Chondrocyte (in vitro differentiated cells): ENCODE results near the gene LPP. TPM values are rescaled to one million over a fixed set of nuclear protein-coding genes. Genes with fewer than 3 reads are reported as not detected.
A peak's percentile ranks its signal among the peaks of the same experiment; 100 is the strongest.

Experiments used
- DNase-seq: peaks from one replicate; pipeline ENCODE4 v3.0.0; 2021; ENCODE audit warnings: mixed read lengths, low spot score
- H3K27ac Mint-ChIP-seq: one replicate; pipeline ENCODE4 v1.8.0; 2021; ENCODE audit warnings: mild to moderate bottlenecking, moderate library complexity, mixed read lengths; ENCODE audit not compliant: unreplicated experiment
- H3K27me3 Mint-ChIP-seq: 2 replicates; pipeline ENCODE4 v1.8.0; 2021; ENCODE audit warnings: low read depth, mixed read lengths
- H3K36me3 Mint-ChIP-seq: 2 replicates; pipeline ENCODE4 v1.8.0; 2021; ENCODE audit warnings: low read depth, mixed read lengths
- H3K4me1 Mint-ChIP-seq: 2 replicates; pipeline ENCODE4 v1.8.0; 2021; ENCODE audit warnings: low read depth, mild to moderate bottlenecking, mixed read lengths
- H3K4me3 Mint-ChIP-seq: one replicate; pipeline ENCODE4 v1.8.0; 2021; ENCODE audit warnings: mild to moderate bottlenecking, moderate library complexity, mixed read lengths; ENCODE audit not compliant: unreplicated experiment
- H3K9me3 Mint-ChIP-seq: 2 replicates; pipeline ENCODE4 v1.8.0; 2021; ENCODE audit warnings: low read depth, mixed read lengths
- CTCF ChIP-seq: fragments of 200-600 bp; sonication (generic); IDR thresholded peaks from 2 replicates; pipeline ENCODE4 v1.5.0; 2021; ENCODE audit warnings: antibody characterized with exemption, mild to moderate bottlenecking, moderate library complexity
- total RNA-seq: library from RNA; stranded (reverse); gene quantifications from 3 replicates; pipeline ENCODE4 v1.2.1, GENCODE V29; 2021

Gene LPP
- total RNA-seq, 1 donor from 2014 or later = 295 TPM

DNA sequence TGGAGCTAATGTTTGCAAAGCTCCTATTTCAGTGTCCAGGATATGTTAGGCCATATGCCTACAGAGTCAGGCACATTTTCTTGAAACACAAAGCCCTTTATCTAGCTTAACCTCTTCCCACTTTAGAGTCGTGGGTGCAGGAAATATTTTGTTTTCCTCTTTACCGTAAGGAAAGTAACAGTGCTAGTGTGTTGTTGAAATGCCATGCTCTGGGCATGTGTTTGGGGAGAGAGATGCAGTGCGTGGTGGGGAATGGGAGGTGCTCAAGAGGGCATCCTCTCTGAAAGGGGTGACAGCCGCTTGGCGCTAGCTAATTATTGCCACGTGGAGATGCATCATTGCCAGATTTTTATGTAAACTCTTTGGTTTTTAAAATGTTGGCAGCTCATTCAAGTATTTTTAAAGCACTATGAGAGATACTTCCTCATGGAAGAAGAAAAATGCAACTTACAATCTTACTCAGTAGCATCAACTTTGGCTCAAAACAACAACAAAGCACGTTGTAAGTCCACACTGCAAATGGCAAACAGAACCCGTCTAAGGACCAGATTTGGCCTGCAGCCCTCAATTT, 152.6 kb downstream of the LPP start:
- Mint-ChIP-seq H3K4me3 (no peak overlapping the region), H3K9me3 (no peaks in the 10 kb centered on the region), H3K27ac (no peak overlapping the region), H3K27me3 (no peaks in the 10 kb centered on the region), H3K36me3 (peaks cover 12% of the 10 kb centered on the region), H3K4me1 (peaks cover 43% of the 10 kb centered on the region)
- TF ChIP-seq CTCF = no peak
- no peak for DNase-seq

GRCh38 chr3:188309437-188310269, 155.7 kb downstream of the LPP start:
- Mint-ChIP-seq H3K9me3 (no peaks in the 10 kb centered on the region), H3K36me3 (peaks cover 8% of the 10 kb centered on the region), H3K4me1 (peaks cover 24% of the 10 kb centered on the region)

DNA sequence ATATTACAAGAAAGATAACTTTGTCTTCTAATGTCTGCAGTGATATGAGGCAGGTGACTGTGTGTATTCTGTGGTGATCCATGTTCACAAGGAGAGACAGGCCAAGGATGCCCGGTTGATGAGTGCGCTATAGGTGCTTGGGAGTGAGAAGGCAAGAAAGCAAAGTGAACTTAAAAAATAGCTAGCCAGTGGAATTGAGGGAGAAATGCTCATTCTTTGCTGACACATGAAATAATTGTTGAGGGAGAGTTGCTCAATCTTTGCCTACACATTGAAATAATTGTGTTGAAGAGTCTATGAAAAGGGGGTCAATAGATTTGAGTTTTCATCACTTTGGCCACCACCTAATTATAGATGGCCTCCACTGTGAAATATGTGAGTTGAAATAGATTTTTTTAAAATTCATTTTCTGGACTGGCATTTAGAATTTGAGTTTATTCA, 156.3 kb downstream of the LPP start:
- H3K9me3 Mint-ChIP-seq = no peaks in the 10 kb centered on the region
- no peak for TF ChIP-seq CTCF
- peak overlapping the region; percentile 50 for H3K27ac Mint-ChIP-seq
- DNase-seq = no peak
- H3K36me3 Mint-ChIP-seq = peaks cover 8% of the 10 kb centered on the region
- no peaks in the 10 kb centered on the region for H3K27me3 Mint-ChIP-seq
- peaks cover 20% of the 10 kb centered on the region for H3K4me1 Mint-ChIP-seq
- H3K4me3 Mint-ChIP-seq = no peak overlapping the region

More at GRCh38 chr3:188309437-188310269, 155.7 kb downstream of the LPP start:
- H3K27me3 Mint-ChIP-seq = no peaks in the 10 kb centered on the region
- H3K27ac Mint-ChIP-seq = peak overlapping the region; percentile 42
- H3K4me3 Mint-ChIP-seq = no peak overlapping the region
- DNase-seq = no peak
- TF ChIP-seq CTCF = no peak

- no peak for TF ChIP-seq CTCF
- H3K9me3 Mint-ChIP-seq = no peaks in the 10 kb centered on the region
Observed at GRCh38 chr3:188315553-188315952, 161.6 kb downstream of the LPP start.

GRCh38 chr3:188316021-188316722, 162.2 kb downstream of the LPP start:
- no peaks in the 10 kb centered on the region for H3K9me3 Mint-ChIP-seq
- peaks cover 43% of the 10 kb centered on the region for H3K4me1 Mint-ChIP-seq
- no peak for TF ChIP-seq CTCF
- no peak for DNase-seq
- H3K4me3 Mint-ChIP-seq = no peak overlapping the region
- H3K36me3 Mint-ChIP-seq = peaks cover 1% of the 10 kb centered on the region
- H3K27ac Mint-ChIP-seq = no peak overlapping the region
- no peaks in the 10 kb centered on the region for H3K27me3 Mint-ChIP-seq

More at GRCh38 chr3:188315553-188315952, 161.6 kb downstream of the LPP start:
- peaks cover 40% of the 10 kb centered on the region for H3K4me1 Mint-ChIP-seq
- no peak overlapping the region for H3K27ac Mint-ChIP-seq
- DNase-seq = no peak
- H3K27me3 Mint-ChIP-seq = no peaks in the 10 kb centered on the region
- H3K36me3 Mint-ChIP-seq = peaks cover 1% of the 10 kb centered on the region
- no peak overlapping the region for H3K4me3 Mint-ChIP-seq
